Thyroid gland (tissue), 4 donors: ENCODE data around the gene SELENOM.

Source experiments
- POLR2A ChIP-seq, 2 donors: fragments of 450-650 bp; IDR thresholded peaks; one replicate each; pipeline ENCODE4 v1.6.1; 2017; ENCODE audit warnings: antibody characterized with exemption in 2 of 2, mild to moderate bottlenecking in 2 of 2, moderate library complexity in 1 of 2
- TF ChIP-seq, protein P1 (sequence below), 6 experiments: fragments of 200-600 bp in 3 of 6; fragments of 450-650 bp in 3 of 6; sonication (generic) in 3 of 6; IDR thresholded peaks; one replicate each; pipeline ENCODE4 v1.5.1; 2016 to 2019; ENCODE audit warnings: antibody characterized with exemption in 6 of 6, mild to moderate bottlenecking in 2 of 6, inconsistent platforms in 1 of 6, moderate library complexity in 1 of 6

DNA sequence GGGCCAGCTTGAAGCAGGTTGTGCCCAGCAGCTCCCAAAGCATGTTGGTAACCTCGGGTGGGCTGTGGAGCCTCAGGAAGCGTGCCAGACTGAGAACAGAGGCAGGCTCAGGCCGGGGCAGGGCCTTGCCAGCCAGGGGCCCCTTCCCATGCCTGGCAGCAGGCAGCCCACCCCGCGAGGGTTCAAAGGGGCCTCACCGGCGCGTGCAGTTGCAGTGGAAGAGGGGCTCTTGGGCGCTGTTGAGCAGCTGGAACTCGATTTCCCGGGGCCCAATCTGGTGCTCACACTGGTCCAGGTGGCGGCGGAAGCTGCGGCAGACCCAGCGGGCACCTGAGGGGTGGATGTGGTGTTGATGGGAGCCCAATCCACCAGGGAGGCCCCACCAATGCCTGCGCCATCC lies 29.3 kb upstream of the SELENOM start:
- no peak for TF ChIP-seq POLR2A (IDR thresholded peaks at IDR 0.05)
- TF ChIP-seq, protein P1, sequence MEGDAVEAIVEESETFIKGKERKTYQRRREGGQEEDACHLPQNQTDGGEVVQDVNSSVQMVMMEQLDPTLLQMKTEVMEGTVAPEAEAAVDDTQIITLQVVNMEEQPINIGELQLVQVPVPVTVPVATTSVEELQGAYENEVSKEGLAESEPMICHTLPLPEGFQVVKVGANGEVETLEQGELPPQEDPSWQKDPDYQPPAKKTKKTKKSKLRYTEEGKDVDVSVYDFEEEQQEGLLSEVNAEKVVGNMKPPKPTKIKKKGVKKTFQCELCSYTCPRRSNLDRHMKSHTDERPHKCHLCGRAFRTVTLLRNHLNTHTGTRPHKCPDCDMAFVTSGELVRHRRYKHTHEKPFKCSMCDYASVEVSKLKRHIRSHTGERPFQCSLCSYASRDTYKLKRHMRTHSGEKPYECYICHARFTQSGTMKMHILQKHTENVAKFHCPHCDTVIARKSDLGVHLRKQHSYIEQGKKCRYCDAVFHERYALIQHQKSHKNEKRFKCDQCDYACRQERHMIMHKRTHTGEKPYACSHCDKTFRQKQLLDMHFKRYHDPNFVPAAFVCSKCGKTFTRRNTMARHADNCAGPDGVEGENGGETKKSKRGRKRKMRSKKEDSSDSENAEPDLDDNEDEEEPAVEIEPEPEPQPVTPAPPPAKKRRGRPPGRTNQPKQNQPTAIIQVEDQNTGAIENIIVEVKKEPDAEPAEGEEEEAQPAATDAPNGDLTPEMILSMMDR (IDR thresholded peaks at IDR 0.05) = no peak
